ENCODE results near the gene DCXR. TPM values are rescaled to one million over a fixed set of nuclear protein-coding genes. Genes with fewer than 3 reads are reported as not detected.
A peak's percentile ranks its signal among the peaks of the same experiment; 100 is the strongest.

Gene DCXR
- total RNA-seq, 1 experiment from 2014 or later: 306 TPM

DNA sequence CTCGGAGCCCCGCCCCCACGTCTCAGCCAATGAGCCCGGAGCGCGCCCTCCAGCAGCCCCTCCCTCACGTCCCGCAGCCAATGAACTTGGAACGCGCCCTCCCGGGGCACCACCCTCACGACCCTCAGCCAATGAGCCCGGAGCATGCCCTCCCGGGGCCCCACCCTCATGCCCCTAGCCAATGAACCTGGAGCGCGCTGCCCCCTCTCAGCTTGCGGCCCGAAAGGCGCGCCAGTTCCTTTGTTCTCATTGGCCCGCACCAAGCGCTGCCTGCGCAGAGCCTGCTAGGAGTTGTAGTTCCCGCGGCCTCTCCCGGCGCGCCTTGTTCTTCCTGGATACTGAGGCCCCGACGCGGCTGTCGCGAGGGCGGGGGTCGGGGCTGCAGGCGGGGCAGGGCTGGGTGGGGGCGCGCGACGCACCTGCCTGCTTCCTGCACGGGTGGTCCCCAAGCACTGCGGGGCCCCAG, 14.5 kb downstream of the DCXR start, which contains the start of gene LRRC45:
LRRC45 (plus strand) TSS at position 325 of the 466 bp plus-strand sequence. CDS start 339 bp downstream, outside the sequence.
- ATAC-seq: peak; percentile 87
- RAD21 ChIA-PET (ENCODE audit: low non-redundant PET in 1 of 2, low total read pairs in 2 of 2, uncharacterized antibody in 2 of 2, unreplicated experiment in 2 of 2): interaction anchor here (0.6 to 5.3 kb wide), 8 partner anchors 15 to 288 kb away, joined by 3 to 50 read pairs (median 8); partner anchors contain the start of genes NOTUM (in 2 of the 2) and DCXR (in 1 of the 2)
- Histone ChIP-seq H3K4me1 (ENCODE audit: control insufficient read depth in 1 of 2, insufficient read depth in 2 of 2, low read length in 2 of 2) (peaks cover 29 to 47% of the 10 kb centered on the region in 2 experiments), H3K27ac (ENCODE audit: low read depth, low read length) (peak within 1 kb of the TSS; percentile 96), H3K27me3 (ENCODE audit: insufficient read depth, low read length) (no peaks in the 10 kb centered on the region), H3K9me2 (ENCODE audit: insufficient read depth) (no peaks in the 10 kb centered on the region), H2AFZ (ENCODE audit: low read depth, low read length, poor library complexity, severe bottlenecking) (no peak within 1 kb of the TSS), H4K20me1 (ENCODE audit: insufficient read depth) (peaks cover 4% of the 10 kb centered on the region; the same call in 1 of the 2 replicates), H3K36me3 (ENCODE audit: control insufficient read depth in 1 of 2, insufficient read depth in 2 of 2, low read length in 2 of 2) (peaks cover 0 to 9% of the 10 kb centered on the region in 2 experiments; a peak in 1 of 4 replicates), H3K4me3 (replicated peaks in 1 of 2; ENCODE audit: low read depth in 1 of 2, low read length in 2 of 2) (peak within 1 kb of the TSS; percentile 89 to 100), H3K4me2 (ENCODE audit: low read length) (peak within 1 kb of the TSS; percentile 99), H3K79me2 (ENCODE audit: insufficient read depth, low read length) (peaks cover 46% of the 10 kb centered on the region), H3K9me3 (ENCODE audit: control insufficient read depth in 1 of 2, insufficient read depth in 1 of 2, low read depth in 1 of 2, low read length in 2 of 2) (no peaks in the 10 kb centered on the region), H3K9ac (ENCODE audit: low read length) (peak within 1 kb of the TSS; percentile 98)
- intact Hi-C loops (cut with micrococcal nuclease): loop anchor here (1.0 to 5.0 kb wide), 3 partner anchors 8 to 729 kb away; partner anchors contain the start of genes PCYT2, RAC3 and TBCD
- peak; percentile 100 for DNase-seq (ENCODE audit: low read depth, low spot score)
- POLR2A ChIA-PET: interaction anchor here (0.6 to 1.9 kb wide), 16 partner anchors 8 to 473 kb away, joined by 3 to 6 read pairs (median 4); partner anchors contain the start of genes DCXR, MAFG and RAC3
- CTCF ChIA-PET: interaction anchor here (0.6 to 5.3 kb wide), 20 partner anchors 7 to 347 kb away, joined by 3 to 151 read pairs (median 5); partner anchors contain the start of genes ARHGDIA, DCXR, MAFG and NOTUM
- no TSS peak for BruUV-seq (replicated peaks)
- TF ChIP-seq POLR2A (IDR thresholded peaks at IDR 0.05; ENCODE audit: borderline replicate concordance, extremely low read depth, insufficient read depth, insufficient read length) (no peak), TCF7L2 (IDR thresholded peaks at IDR 0.05; ENCODE audit: borderline replicate concordance, extremely low read depth, insufficient read depth, insufficient read length) (peak; percentile 22), EZH2phosphoT487 (IDR thresholded peaks at IDR 0.05; ENCODE audit: borderline replicate concordance) (no peak), JUND (IDR thresholded peaks at IDR 0.05) (no peak), SP1 (IDR thresholded peaks at IDR 0.05; ENCODE audit: low read depth) (peak; percentile 99), CEBPB (IDR thresholded peaks at IDR 0.05; ENCODE audit: low read depth) (no peak), EZH2 (IDR thresholded peaks at IDR 0.05) (no peak), SRF (IDR thresholded peaks at IDR 0.05; ENCODE audit: low read depth) (no peak), ELF1 (IDR thresholded peaks at IDR 0.05; ENCODE audit: borderline replicate concordance, low read depth) (no peak; the same call in 1 of the 2 replicates), SIN3A (IDR thresholded peaks at IDR 0.05; ENCODE audit: low read depth) (no peak), RAD21 (IDR thresholded peaks at IDR 0.05; ENCODE audit: low read depth) (no peak), POLR2AphosphoS5 (IDR thresholded peaks at IDR 0.05; ENCODE audit: low read depth, low read length) (no peak), ZNF274 (IDR thresholded peaks at IDR 0.05; ENCODE audit: low read depth, low read length) (no peak), FOSL1 (IDR thresholded peaks at IDR 0.05; ENCODE audit: low read depth) (no peak), EGR1 (IDR thresholded peaks at IDR 0.05; ENCODE audit: low read depth) (no peak)
- TF ChIP-seq, protein P1, sequence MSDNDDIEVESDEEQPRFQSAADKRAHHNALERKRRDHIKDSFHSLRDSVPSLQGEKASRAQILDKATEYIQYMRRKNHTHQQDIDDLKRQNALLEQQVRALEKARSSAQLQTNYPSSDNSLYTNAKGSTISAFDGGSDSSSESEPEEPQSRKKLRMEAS (IDR thresholded peaks at IDR 0.05): peak; percentile 34; the same call in 1 of the 2 replicates
- TF ChIP-seq, protein P2, sequence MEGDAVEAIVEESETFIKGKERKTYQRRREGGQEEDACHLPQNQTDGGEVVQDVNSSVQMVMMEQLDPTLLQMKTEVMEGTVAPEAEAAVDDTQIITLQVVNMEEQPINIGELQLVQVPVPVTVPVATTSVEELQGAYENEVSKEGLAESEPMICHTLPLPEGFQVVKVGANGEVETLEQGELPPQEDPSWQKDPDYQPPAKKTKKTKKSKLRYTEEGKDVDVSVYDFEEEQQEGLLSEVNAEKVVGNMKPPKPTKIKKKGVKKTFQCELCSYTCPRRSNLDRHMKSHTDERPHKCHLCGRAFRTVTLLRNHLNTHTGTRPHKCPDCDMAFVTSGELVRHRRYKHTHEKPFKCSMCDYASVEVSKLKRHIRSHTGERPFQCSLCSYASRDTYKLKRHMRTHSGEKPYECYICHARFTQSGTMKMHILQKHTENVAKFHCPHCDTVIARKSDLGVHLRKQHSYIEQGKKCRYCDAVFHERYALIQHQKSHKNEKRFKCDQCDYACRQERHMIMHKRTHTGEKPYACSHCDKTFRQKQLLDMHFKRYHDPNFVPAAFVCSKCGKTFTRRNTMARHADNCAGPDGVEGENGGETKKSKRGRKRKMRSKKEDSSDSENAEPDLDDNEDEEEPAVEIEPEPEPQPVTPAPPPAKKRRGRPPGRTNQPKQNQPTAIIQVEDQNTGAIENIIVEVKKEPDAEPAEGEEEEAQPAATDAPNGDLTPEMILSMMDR (IDR thresholded peaks at IDR 0.05 in 2 of 3, conservative IDR thresholded peaks at IDR 0.05 in 1 of 3; ENCODE audit: borderline replicate concordance in 1 of 3, insufficient read depth in 1 of 3, low read depth in 2 of 3, low read length in 2 of 3): no peak
- TF ChIP-seq, protein P3, sequence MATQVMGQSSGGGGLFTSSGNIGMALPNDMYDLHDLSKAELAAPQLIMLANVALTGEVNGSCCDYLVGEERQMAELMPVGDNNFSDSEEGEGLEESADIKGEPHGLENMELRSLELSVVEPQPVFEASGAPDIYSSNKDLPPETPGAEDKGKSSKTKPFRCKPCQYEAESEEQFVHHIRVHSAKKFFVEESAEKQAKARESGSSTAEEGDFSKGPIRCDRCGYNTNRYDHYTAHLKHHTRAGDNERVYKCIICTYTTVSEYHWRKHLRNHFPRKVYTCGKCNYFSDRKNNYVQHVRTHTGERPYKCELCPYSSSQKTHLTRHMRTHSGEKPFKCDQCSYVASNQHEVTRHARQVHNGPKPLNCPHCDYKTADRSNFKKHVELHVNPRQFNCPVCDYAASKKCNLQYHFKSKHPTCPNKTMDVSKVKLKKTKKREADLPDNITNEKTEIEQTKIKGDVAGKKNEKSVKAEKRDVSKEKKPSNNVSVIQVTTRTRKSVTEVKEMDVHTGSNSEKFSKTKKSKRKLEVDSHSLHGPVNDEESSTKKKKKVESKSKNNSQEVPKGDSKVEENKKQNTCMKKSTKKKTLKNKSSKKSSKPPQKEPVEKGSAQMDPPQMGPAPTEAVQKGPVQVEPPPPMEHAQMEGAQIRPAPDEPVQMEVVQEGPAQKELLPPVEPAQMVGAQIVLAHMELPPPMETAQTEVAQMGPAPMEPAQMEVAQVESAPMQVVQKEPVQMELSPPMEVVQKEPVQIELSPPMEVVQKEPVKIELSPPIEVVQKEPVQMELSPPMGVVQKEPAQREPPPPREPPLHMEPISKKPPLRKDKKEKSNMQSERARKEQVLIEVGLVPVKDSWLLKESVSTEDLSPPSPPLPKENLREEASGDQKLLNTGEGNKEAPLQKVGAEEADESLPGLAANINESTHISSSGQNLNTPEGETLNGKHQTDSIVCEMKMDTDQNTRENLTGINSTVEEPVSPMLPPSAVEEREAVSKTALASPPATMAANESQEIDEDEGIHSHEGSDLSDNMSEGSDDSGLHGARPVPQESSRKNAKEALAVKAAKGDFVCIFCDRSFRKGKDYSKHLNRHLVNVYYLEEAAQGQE (IDR thresholded peaks at IDR 0.05; ENCODE audit: low read depth): no peak
- TF ChIP-seq, protein P4, sequence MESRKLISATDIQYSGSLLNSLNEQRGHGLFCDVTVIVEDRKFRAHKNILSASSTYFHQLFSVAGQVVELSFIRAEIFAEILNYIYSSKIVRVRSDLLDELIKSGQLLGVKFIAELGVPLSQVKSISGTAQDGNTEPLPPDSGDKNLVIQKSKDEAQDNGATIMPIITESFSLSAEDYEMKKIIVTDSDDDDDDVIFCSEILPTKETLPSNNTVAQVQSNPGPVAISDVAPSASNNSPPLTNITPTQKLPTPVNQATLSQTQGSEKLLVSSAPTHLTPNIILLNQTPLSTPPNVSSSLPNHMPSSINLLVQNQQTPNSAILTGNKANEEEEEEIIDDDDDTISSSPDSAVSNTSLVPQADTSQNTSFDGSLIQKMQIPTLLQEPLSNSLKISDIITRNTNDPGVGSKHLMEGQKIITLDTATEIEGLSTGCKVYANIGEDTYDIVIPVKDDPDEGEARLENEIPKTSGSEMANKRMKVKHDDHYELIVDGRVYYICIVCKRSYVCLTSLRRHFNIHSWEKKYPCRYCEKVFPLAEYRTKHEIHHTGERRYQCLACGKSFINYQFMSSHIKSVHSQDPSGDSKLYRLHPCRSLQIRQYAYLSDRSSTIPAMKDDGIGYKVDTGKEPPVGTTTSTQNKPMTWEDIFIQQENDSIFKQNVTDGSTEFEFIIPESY (IDR thresholded peaks at IDR 0.05; ENCODE audit: extremely low read depth, insufficient replicate concordance, low read length): no peak
- TF ChIP-seq, protein P5, sequence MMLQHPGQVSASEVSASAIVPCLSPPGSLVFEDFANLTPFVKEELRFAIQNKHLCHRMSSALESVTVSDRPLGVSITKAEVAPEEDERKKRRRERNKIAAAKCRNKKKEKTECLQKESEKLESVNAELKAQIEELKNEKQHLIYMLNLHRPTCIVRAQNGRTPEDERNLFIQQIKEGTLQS (IDR thresholded peaks at IDR 0.05): no peak
